Breast epithelium (tissue), 3 donors: ENCODE measurements around the gene PTPN18.

Experiments
- POLR2A ChIP-seq: fragments of 450-650 bp; IDR thresholded peaks from one replicate; pipeline ENCODE4 v1.6.1; 2016; ENCODE audit warnings: antibody characterized with exemption, mild to moderate bottlenecking, moderate library complexity
- POLR2AphosphoS5 ChIP-seq, 3 donors: sonication (generic); formaldehyde crosslinking; IDR thresholded peaks; one replicate each; pipeline ENCODE4 v1.6.1; 2017; ENCODE audit warnings: antibody characterized with exemption in 3 of 3
- TF ChIP-seq, protein P1 (sequence below), 3 donors: fragments of 450-650 bp; IDR thresholded peaks; one replicate each; pipeline ENCODE4 v1.5.1; 2016 to 2017; ENCODE audit warnings: antibody characterized with exemption in 3 of 3, mild to moderate bottlenecking in 3 of 3, moderate library complexity in 3 of 3

DNA sequence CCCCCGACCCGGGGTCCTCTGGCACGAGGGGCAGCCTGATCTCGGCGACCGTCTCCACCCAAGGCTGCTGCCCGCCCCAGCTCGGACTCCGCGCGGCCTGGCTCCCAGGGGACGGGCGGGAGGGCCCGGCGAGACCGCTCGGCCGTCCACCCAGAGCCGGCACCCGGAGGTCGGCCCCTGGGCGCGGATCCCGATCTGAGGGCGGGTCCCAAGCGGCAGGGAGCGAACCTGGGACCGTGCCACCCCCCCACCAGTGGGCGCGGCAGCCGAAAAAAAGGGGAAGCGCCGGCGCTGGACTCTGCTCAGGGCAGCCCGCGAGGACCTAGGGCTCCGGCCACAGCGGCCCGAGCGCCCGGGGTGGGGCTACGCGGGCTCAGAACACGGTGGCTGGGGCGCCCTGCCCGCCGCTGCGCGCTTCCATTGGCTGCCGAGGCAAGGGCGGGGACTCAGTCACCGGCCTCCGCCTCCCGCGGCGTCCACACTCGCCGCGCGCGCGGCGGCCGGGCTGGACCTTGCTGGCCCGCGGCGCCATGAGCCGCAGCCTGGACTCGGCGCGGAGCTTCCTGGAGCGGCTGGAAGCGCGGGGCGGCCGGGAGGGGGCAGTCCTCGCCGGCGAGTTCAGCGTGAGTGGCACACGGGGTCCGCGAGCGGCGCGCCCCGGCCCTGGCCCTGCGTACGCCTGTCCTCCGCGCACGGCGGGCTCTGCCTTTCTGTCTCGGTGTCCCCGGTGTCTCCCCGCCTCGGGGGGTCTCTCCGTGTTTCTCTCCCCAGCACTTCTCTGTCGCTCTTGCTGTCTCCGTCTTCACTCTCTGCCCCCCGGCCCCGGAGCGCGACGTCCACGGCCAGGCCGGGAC lies at the start of gene PTPN18:
- TF ChIP-seq, protein P1, sequence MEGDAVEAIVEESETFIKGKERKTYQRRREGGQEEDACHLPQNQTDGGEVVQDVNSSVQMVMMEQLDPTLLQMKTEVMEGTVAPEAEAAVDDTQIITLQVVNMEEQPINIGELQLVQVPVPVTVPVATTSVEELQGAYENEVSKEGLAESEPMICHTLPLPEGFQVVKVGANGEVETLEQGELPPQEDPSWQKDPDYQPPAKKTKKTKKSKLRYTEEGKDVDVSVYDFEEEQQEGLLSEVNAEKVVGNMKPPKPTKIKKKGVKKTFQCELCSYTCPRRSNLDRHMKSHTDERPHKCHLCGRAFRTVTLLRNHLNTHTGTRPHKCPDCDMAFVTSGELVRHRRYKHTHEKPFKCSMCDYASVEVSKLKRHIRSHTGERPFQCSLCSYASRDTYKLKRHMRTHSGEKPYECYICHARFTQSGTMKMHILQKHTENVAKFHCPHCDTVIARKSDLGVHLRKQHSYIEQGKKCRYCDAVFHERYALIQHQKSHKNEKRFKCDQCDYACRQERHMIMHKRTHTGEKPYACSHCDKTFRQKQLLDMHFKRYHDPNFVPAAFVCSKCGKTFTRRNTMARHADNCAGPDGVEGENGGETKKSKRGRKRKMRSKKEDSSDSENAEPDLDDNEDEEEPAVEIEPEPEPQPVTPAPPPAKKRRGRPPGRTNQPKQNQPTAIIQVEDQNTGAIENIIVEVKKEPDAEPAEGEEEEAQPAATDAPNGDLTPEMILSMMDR (IDR thresholded peaks at IDR 0.05), result peak in 1 of 3 donors; percentile 50
- TF ChIP-seq POLR2A, result no peak
- peak; percentile 9 to 27 (median 26) for TF ChIP-seq POLR2AphosphoS5 (IDR thresholded peaks at IDR 0.05)
